GM23248 (cell line): ENCODE results near the gene ZEB2.

Experiments used
- EZH2 ChIP-seq: fragments of 200-600 bp; sonication (generic); IDR thresholded peaks from 2 replicates; pipeline ENCODE4 v1.6.1; 2018; ENCODE audit warnings: antibody characterized with exemption, mild to moderate bottlenecking; ENCODE audit not compliant: insufficient read depth, poor library complexity, severe bottlenecking
- EZH2phosphoT487 ChIP-seq: fragments of 200-600 bp; sonication (generic); IDR thresholded peaks from 2 replicates; pipeline ENCODE4 v1.6.1; 2018; ENCODE audit warnings: antibody characterized with exemption, moderate library complexity, mild to moderate bottlenecking, low read depth; ENCODE audit not compliant: insufficient read depth

- no peak for TF ChIP-seq EZH2
- no peak for TF ChIP-seq EZH2phosphoT487
Measured at GRCh38 chr2:144407262-144407661, 112.7 kb downstream of the ZEB2 start.
